GM18870 (cell line): ENCODE measurements around the gene UROC1.
"Not testable (repeated sequence)": the region's sequence is repeated elsewhere in the genome, so short reads cannot be mapped to it uniquely, and the experiment has no call there.

Source experiments
- ATAC-seq: cut with Tn5 transposase; IDR thresholded peaks from one replicate; pipeline ENCODE4 v1.9.1; 2021; ENCODE audit warnings: moderate library complexity; ENCODE audit not compliant: unreplicated experiment

The UROC1 gene

GRCh38 chr3:126547721-126548120 lies 30.1 kb upstream of the UROC1 start:
- no peak for ATAC-seq

GRCh38 chr3:126546549-126547239 lies 29.1 kb upstream of the UROC1 start:
- no peak for ATAC-seq

GRCh38 chr3:126546013-126546412 lies 28.4 kb upstream of the UROC1 start:
- ATAC-seq, result no peak

DNA sequence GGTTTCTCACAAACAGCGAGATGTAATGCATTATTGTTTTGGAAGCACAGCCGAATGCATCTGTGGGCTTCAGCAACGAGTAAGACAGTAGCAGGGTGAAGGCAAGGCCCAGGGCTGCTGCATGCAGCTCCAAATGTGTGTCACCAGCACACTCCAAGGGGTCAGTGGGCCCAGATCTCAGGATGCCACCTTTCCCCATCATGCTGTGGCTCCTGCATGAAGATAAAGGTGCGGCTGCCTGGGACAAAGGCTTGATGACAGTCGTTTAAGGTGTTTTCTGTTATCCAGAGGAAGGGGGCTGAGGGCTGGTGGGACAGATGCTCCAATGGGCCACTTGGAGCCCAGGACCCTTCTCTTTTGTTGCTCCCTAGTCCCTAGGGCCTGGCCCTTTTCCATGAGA lies 28.0 kb upstream of the UROC1 start:
- ATAC-seq, result no peak

- ATAC-seq, result no peak
Observed at GRCh38 chr3:126544596-126545281, 27.2 kb upstream of the UROC1 start.

DNA sequence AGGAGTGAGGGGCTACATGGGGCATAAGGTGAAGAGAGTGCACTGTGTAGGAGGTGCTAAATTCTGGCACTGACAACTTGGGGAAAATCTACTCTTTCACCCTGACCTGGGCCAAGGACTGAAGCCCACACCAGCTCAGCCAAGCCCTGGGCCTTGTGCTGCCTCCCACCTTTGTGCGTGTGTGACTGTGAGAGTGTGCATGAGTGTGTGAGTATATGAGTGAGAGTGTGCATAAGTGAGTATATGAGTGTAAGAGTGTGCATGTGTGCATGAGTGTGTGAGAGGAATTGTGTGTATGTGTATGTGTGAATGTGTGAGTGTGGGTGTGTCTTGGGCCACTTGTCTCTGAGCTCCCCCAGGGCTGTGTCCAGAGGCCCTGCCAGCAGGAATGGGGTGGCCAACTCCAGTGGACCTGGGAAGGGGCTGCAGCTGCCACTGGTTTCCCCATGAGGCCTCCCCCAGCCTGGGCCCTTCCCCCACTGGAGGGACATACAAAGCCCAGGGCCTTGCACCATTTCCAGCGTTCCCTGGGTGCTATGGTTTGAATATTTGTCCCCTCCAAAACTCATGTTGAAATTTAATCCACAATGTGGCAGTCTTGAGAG lies 26.0 kb upstream of the UROC1 start:
- ATAC-seq, result no peak

DNA sequence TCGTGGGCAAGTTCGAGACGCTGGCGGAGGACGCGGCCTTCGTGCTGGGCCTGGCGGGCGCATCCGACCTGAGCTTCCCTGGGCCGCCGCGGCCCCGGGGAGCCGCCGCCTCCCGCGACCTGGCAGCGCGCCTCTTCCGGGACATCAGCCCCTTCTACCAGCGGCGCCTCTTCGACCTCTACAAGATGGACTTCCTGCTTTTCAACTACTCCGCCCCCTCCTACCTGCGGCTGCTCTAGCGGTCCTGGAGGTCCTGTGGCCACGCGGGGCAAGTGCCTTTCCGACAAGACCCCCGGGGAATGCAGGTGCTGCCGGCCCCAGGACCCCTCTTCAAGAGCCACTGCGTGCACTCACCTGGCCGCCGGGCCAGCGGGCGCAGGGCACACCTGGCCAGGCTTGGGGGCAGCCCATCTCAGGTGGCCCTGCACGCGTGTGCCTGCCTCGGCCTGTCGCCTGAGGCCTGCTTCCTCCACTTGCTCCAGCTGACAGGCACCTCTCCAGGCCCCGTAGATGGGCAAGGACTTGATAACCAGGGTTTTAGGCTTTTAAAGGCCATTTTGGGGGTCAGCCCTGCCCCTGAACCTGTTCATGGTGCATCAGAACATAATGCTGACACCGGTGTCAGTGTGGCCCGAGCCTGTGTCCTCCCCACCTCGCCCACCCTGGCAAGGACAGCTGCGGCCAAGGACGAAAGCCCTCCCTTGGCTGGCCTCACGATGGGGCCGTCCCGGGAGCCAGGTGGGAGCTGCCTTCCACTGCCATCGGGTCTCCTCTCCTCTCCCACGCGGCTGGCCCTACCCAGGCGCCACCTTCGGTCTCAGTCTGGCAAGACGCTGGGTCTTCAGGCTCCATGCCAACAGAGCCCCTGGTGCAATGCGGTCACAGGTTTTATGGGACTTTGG lies 25.0 kb upstream of the UROC1 start:
- ATAC-seq, result no peak

GRCh38 chr3:126541628-126542339 lies 24.2 kb upstream of the UROC1 start:
- ATAC-seq, result no peak

GRCh38 chr3:126540951-126541627 lies 23.5 kb upstream of the UROC1 start:
- ATAC-seq, result no peak

DNA sequence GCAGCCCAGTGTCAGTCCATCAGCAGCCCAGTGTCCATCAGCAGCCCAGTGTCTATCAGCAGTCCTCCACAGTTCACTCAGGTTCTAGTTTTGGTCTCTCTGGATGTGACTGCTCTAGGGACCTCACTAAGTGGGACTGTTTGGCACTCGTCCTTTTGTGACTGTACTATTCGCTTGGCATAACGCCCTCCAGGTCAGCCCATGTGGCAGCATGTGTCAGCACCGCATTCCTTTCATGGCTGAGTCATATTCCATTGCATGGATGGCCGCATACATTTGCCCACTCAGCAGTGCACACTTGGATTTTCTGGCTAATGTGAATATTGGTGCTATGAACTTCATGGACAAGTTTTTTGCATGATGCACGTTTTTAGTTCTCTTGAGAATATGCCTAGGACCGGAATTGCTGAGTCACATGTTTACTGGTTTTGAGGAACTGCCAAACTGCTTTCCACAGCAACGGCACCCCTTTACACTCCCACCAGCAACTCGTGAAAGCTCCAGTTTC lies 22.8 kb upstream of the UROC1 start:
- ATAC-seq, result no peak

GRCh38 chr3:126539558-126540250 lies 22.1 kb upstream of the UROC1 start:
- ATAC-seq, result no peak

DNA sequence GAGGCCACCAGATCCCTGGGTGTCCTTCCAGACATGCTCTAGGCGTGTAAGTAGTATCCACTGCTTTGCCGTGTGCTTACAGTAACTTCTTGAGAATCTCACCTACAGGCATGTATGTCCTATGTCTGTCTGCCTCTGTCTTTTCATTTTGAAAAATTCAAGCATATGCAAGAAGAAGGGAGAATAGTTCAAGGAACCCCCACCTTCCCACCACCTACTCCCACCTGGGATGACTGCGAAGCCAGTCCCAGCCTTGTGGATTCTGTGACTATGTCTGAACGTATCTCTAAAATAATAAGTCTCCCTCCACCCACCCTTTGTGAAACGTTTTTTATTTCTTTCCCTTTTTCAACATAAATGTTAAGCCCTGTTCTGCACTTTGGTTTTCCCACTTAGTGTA lies 21.4 kb upstream of the UROC1 start:
- no peak for ATAC-seq

GRCh38 chr3:126538316-126538715 lies 20.7 kb upstream of the UROC1 start:
- ATAC-seq, result no peak

GRCh38 chr3:126537730-126538281 lies 20.2 kb upstream of the UROC1 start:
- no peak for ATAC-seq

DNA sequence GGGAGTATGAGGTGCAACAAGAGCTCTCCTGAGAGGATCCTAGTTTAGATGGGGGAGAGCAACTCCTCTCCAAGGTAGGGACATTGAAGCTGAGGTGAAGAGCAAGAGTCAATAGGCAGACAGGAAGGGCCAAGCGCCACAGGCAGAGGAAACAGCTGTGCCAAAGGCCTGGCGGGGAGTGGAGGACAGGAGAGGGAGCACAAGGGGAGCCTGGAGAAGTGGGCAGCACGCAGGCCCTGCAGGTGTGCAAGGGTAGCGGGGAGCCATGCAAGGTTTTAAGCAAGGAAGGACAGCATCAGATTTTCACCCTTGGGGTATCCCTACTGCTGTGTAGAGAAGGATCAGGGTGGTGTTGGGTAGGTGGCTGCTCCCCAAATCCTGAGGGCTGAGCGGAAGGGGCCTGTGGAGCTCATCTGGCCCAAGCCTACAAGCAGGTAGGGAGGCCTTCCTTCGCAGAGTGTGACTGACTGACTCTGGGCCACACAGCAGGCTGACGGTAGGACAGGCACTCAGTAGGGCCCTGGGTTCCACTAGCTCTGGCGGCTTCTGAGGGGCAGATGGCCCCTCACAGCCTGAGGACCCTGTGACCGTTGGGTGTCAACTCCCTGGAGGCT lies 19.6 kb upstream of the UROC1 start:
- ATAC-seq, result no peak

- ATAC-seq, result no peak
Observed at GRCh38 chr3:126536126-126536525, 18.6 kb upstream of the UROC1 start.

- no peak for ATAC-seq
Observed at GRCh38 chr3:126535636-126536035, 18.1 kb upstream of the UROC1 start.

GRCh38 chr3:126534716-126535115 lies 17.1 kb upstream of the UROC1 start:
- not testable (repeated sequence) for ATAC-seq

GRCh38 chr3:126533506-126533905 lies 15.9 kb upstream of the UROC1 start:
- no peak for ATAC-seq
